K562 (cell line): ENCODE data around the gene GTF2A2. TPM values are rescaled to one million over a fixed set of nuclear protein-coding genes. Genes with fewer than 3 reads are reported as not detected.
A peak's percentile ranks its signal among the peaks of the same experiment; 100 is the strongest.

ENCODE experiments used
- BACH1 ChIP-seq: fragments of 200-800 bp; sonication (Bioruptor generic); IDR thresholded peaks from 2 replicates; pipeline ENCODE4 v1.6.1; 2016; ENCODE audit warnings: missing genetic modification characterization, missing compliant biosample characterization
- ETS1 ChIP-seq: conservative IDR thresholded peaks from 2 replicates; pipeline ENCODE4 v1.6.1; 2011; ENCODE audit warnings: low read depth, mild to moderate bottlenecking, low read length; ENCODE audit not compliant: control insufficient read depth
- GABPB2 ChIP-seq: fragments of 250-450 bp; sonication (Bioruptor Pico); conservative IDR thresholded peaks from 2 replicates; pipeline ENCODE4 v1.5.1; 2021; ENCODE audit warnings: mild to moderate bottlenecking
- GTF2E2 ChIP-seq: fragments of 200-800 bp; sonication (Bioruptor generic); IDR thresholded peaks from 2 replicates; pipeline ENCODE4 v1.6.1; 2016; ENCODE audit warnings: missing genetic modification characterization, missing compliant biosample characterization
- NR1H2 ChIP-seq: sonication (generic); formaldehyde crosslinking; IDR thresholded peaks from 2 replicates; pipeline ENCODE4 v1.4.0; 2020; ENCODE audit warnings: mild to moderate bottlenecking, missing genetic modification reagents
- RCOR1 ChIP-seq, 2 experiments: IDR thresholded peaks; 2 replicates each; pipeline ENCODE4 v1.6.1; 2012; ENCODE audit warnings: low read depth in 2 of 2, low read length in 2 of 2, borderline replicate concordance in 1 of 2, improper control_type of control experiment in 1 of 2
- ZC3H4 ChIP-seq: sonication (generic); formaldehyde crosslinking; IDR thresholded peaks from 2 replicates; pipeline ENCODE4 v1.9.0; 2021; ENCODE audit warnings: missing genetic modification reagents, borderline replicate concordance
- ZC3H8 ChIP-seq: fragments of 450-650 bp; IDR thresholded peaks from 2 replicates; pipeline ENCODE4 v1.6.1; 2017
- polyA plus RNA-seq, 8 experiments: library from polyadenylated mRNA; depleted of rRNA in 4 of 8; stranded (reverse) in 5 of 8; unstranded in 3 of 8; fragments of >200 nt; fragmentation: Nextera tagmentation in 2 of 8; fragmentation: Illumina TruSeq in 1 of 8; extraction: Ambion mirVana in 2 of 8; extraction: Trizol in 1 of 8; gene quantifications; 2 replicates each; pipeline versions ENCODE4 v1.2.1 to v1.2.3, GENCODE V29; 2011 to 2014; ENCODE audit warnings: inconsistent platforms in 1 of 8, missing spikeins in 1 of 8
- total RNA-seq, 7 experiments: library from RNA; depleted of rRNA in 6 of 7; stranded (reverse); fragments of >200 nt in 6 of 7; fragmentation: Illumina TruSeq in 2 of 7; extraction: Trizol in 2 of 7; gene quantifications; 2 replicates each; pipeline versions ENCODE4 v1.2.1 to v1.2.3, GENCODE V29; 2011 to 2021; ENCODE audit warnings: low replicate concordance in 1 of 7
- TF ChIP-seq, protein P1 (sequence below), 2 experiments: fragments of 450-650 bp in 1 of 2; sonication (generic) in 1 of 2; formaldehyde crosslinking in 1 of 2; IDR thresholded peaks; 2 replicates each; pipeline versions ENCODE4 v1.7.1 to v1.9.0; 2016 to 2022; ENCODE audit warnings: inconsistent platforms in 1 of 2, mild to moderate bottlenecking in 1 of 2, missing genetic modification reagents in 1 of 2
- TF ChIP-seq, protein P2 (sequence below): sonication (generic); formaldehyde crosslinking; IDR thresholded peaks from 2 replicates; pipeline ENCODE4 v1.9.0; 2022; ENCODE audit warnings: mild to moderate bottlenecking, missing genetic modification reagents
- TF ChIP-seq, protein P3 (sequence below), 2 experiments: fragments of 450-650 bp; IDR thresholded peaks; 2 replicates each; pipeline ENCODE4 v1.6.1; 2018; ENCODE audit warnings: mild to moderate bottlenecking in 2 of 2, low read depth in 1 of 2; ENCODE audit not compliant: partially characterized antibody in 2 of 2

GTF2A2 gene
- total and polyA plus RNA-seq, 9 of the 15 experiments (the other 6 are each of a cell fraction or from before 2014, with no cell fraction given) = 128 to 656 (median 172) TPM

DNA sequence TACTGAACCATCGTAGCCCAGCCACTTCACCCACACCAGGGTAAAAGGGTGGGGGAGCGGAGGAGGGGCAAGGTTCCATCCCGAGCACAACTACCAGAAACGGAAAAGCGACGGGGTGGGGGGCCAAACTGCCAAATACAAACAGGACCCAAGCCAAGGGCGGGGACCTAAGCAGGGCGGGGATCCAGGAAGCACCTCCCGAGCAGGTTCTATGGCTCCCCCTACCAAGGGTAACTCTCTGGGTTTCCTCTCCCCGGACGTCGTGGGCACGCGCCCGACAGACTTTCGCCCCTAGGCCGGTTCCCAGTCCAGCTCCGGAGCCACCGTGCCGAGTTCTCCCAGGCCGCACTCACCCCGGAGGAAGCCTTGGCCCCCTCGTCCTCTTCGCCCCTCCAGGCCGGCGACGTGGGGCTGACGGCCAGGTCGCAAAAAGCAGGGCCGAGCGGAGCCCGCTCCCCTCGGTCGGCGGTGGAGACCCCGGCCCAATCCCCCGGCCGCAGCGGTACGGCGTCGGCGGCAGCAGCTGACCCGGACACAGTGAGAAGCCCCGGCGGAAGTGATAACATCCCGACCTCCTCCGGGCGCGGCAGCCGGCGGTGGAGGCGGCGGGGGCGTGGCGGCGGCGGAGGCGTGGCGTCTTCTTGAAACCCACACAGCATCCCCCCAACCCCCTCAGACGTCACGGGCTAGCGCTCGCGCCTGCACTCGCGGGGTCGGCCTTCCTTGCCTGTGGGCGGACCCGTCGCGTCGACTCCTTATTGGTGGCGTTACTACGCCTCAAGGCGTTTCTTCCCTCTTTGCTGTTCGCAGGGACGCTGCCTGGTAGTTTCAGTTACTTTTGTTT lies 31.7 kb upstream of the GTF2A2 start, which contains the start of gene BNIP2 (continued):
- TF ChIP-seq, protein P1, sequence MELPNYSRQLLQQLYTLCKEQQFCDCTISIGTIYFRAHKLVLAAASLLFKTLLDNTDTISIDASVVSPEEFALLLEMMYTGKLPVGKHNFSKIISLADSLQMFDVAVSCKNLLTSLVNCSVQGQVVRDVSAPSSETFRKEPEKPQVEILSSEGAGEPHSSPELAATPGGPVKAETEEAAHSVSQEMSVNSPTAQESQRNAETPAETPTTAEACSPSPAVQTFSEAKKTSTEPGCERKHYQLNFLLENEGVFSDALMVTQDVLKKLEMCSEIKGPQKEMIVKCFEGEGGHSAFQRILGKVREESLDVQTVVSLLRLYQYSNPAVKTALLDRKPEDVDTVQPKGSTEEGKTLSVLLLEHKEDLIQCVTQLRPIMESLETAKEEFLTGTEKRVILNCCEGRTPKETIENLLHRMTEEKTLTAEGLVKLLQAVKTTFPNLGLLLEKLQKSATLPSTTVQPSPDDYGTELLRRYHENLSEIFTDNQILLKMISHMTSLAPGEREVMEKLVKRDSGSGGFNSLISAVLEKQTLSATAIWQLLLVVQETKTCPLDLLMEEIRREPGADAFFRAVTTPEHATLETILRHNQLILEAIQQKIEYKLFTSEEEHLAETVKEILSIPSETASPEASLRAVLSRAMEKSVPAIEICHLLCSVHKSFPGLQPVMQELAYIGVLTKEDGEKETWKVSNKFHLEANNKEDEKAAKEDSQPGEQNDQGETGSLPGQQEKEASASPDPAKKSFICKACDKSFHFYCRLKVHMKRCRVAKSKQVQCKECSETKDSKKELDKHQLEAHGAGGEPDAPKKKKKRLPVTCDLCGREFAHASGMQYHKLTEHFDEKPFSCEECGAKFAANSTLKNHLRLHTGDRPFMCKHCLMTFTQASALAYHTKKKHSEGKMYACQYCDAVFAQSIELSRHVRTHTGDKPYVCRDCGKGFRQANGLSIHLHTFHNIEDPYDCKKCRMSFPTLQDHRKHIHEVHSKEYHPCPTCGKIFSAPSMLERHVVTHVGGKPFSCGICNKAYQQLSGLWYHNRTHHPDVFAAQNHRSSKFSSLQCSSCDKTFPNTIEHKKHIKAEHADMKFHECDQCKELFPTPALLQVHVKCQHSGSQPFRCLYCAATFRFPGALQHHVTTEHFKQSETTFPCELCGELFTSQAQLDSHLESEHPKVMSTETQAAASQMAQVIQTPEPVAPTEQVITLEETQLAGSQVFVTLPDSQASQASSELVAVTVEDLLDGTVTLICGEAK (IDR thresholded peaks at IDR 0.05) = peak; percentile 97
- TF ChIP-seq, protein P1 (CRISPR knock-in tag; IDR thresholded peaks at IDR 0.05) = no peak
- no peak for TF ChIP-seq NR1H2
- TF ChIP-seq, protein P2, sequence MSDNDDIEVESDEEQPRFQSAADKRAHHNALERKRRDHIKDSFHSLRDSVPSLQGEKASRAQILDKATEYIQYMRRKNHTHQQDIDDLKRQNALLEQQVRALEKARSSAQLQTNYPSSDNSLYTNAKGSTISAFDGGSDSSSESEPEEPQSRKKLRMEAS (CRISPR knock-in tag) = peak; percentile 58
- no peak for TF ChIP-seq ZC3H8
- no peak for TF ChIP-seq ZC3H4 (CRISPR knock-in tag)
- TF ChIP-seq ETS1 = peak; percentile 69; the same call in 1 of the 2 replicates
- TF ChIP-seq, protein P3, sequence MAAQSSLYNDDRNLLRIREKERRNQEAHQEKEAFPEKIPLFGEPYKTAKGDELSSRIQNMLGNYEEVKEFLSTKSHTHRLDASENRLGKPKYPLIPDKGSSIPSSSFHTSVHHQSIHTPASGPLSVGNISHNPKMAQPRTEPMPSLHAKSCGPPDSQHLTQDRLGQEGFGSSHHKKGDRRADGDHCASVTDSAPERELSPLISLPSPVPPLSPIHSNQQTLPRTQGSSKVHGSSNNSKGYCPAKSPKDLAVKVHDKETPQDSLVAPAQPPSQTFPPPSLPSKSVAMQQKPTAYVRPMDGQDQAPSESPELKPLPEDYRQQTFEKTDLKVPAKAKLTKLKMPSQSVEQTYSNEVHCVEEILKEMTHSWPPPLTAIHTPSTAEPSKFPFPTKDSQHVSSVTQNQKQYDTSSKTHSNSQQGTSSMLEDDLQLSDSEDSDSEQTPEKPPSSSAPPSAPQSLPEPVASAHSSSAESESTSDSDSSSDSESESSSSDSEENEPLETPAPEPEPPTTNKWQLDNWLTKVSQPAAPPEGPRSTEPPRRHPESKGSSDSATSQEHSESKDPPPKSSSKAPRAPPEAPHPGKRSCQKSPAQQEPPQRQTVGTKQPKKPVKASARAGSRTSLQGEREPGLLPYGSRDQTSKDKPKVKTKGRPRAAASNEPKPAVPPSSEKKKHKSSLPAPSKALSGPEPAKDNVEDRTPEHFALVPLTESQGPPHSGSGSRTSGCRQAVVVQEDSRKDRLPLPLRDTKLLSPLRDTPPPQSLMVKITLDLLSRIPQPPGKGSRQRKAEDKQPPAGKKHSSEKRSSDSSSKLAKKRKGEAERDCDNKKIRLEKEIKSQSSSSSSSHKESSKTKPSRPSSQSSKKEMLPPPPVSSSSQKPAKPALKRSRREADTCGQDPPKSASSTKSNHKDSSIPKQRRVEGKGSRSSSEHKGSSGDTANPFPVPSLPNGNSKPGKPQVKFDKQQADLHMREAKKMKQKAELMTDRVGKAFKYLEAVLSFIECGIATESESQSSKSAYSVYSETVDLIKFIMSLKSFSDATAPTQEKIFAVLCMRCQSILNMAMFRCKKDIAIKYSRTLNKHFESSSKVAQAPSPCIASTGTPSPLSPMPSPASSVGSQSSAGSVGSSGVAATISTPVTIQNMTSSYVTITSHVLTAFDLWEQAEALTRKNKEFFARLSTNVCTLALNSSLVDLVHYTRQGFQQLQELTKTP (IDR thresholded peaks at IDR 0.05; ENCODE audit: low read depth in 1 of 2, partially characterized antibody in 2 of 2) = no peak
- TF ChIP-seq RCOR1 (IDR thresholded peaks at IDR 0.05; ENCODE audit: borderline replicate concordance in 1 of 2, low read depth in 2 of 2, low read length in 2 of 2) = no peak; a peak in 1 of 4 replicates
- TF ChIP-seq GTF2E2 = peak; percentile 81
- TF ChIP-seq BACH1 (tag) = no peak
- no peak for TF ChIP-seq GABPB2 (CRISPR knock-in tag)
